GM18517 (cell line): ENCODE results near the gene PGLYRP1.

Experiments
- ATAC-seq: cut with Tn5 transposase; IDR thresholded peaks from one replicate; pipeline ENCODE4 v1.9.1; 2021; ENCODE audit warnings: mild to moderate bottlenecking, moderate library complexity; ENCODE audit not compliant: unreplicated experiment

The PGLYRP1 gene

DNA sequence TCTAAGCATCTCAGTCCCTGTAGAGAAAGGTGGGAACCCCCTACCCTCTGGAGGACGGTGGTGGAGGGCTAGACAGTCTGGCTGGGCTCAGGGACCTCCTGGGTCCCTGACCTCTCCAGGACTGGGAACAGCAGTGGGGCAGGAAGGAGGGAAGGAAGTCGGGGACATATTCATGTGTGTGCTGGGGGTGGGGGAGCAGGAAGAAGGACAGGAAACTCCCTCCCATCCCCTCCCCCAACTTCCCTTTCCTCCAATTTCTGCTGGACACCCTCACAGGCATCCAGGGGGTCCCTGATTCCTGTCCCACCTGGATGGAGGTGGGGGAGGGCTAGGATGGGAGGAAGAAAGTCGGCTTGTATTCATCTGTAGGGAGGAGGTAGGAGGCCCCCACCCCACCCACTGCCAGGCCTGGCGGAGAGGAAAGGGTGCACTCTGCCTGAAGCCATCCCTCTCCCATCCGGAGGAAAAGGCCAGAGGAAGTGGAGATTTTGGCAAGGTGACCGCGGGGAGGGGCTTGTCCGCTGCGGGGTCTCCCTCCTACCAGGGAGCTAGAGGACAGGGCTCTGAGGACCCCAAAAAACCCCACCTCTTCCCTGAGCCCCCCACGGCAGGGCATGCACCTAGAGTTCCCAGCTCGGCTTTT lies 51.5 kb downstream of the PGLYRP1 start:
- no peak for ATAC-seq

DNA sequence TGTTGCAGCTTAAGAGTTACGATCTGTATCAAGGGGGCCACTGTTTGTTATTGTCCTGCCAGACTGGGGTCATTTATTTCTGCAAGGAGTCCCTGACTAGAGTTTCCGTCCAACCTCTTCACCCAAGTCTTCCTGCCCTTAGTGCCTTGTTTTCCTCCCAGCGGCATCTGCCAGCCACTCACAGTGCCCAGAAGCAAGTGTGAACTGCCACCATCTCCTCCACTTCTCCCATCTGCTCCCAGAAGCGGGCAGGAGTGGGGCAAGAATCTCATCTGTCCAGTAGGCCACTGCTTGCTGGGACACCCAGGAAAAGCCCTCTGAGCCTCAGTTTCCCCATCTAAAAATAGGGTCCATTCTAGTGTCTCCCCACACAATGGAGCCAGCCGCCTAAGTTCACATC lies 53.2 kb downstream of the PGLYRP1 start:
- ATAC-seq = no peak
